Measurements from ENCODE around the gene TMEM247. TPM values are rescaled to one million over a fixed set of nuclear protein-coding genes. Genes with fewer than 3 reads are reported as not detected.

The TMEM247 gene
- total and polyA plus RNA-seq, 4 donors: not detected

GRCh38 chr2:46504221-46504620 is 24.9 kb downstream of the TMEM247 start:
- Histone ChIP-seq H3K9ac (ENCODE audit: low read depth in 1 of 2, low read length in 2 of 2) (no peak overlapping the region), H3K4me1 (ENCODE audit: control insufficient read depth in 4 of 4, insufficient read depth in 4 of 4, low read length in 3 of 4) (peaks cover 0 to 7% (median 1%) of the 10 kb centered on the region in 4 donors), H3K27ac (ENCODE audit: low read depth in 1 of 2, low read length in 2 of 2) (no peak overlapping the region), H3K36me3 (ENCODE audit: control insufficient read depth in 4 of 4, insufficient read depth in 3 of 4, low read depth in 1 of 4, low read length in 3 of 4) (no peaks in the 10 kb centered on the region), H3K27me3 (ENCODE audit: control insufficient read depth in 4 of 4, insufficient read depth in 4 of 4, low read length in 3 of 4) (no peaks in the 10 kb centered on the region), H3K9me3 (ENCODE audit: control insufficient read depth in 4 of 4, low read length in 3 of 4) (no peaks in the 10 kb centered on the region), H3K4me3 (ENCODE audit: low read depth in 1 of 3, low read length in 3 of 3) (no peak overlapping the region)
- no peak for TF ChIP-seq ZBTB33 (IDR thresholded peaks at IDR 0.05)
- no peak for DNase-seq (ENCODE audit: low spot score)
- WGBS: 87% methylated on average over 2 of the region's 2 CpGs

- Histone ChIP-seq H3K27me3 (ENCODE audit: control insufficient read depth in 4 of 4, insufficient read depth in 4 of 4, low read length in 3 of 4) (no peaks in the 10 kb centered on the region), H3K9me3 (ENCODE audit: control insufficient read depth in 4 of 4, low read length in 3 of 4) (no peaks in the 10 kb centered on the region), H3K4me3 (ENCODE audit: low read depth in 1 of 3, low read length in 3 of 3) (no peak overlapping the region), H3K36me3 (ENCODE audit: control insufficient read depth in 4 of 4, insufficient read depth in 3 of 4, low read depth in 1 of 4, low read length in 3 of 4) (no peaks in the 10 kb centered on the region), H3K9ac (ENCODE audit: low read depth in 1 of 2, low read length in 2 of 2) (no peak overlapping the region), H3K27ac (ENCODE audit: low read depth in 1 of 2, low read length in 2 of 2) (no peak overlapping the region), H3K4me1 (ENCODE audit: control insufficient read depth in 4 of 4, insufficient read depth in 4 of 4, low read length in 3 of 4) (peaks cover 0 to 5% (median 0%) of the 10 kb centered on the region in 4 donors)
- no peak for DNase-seq (ENCODE audit: low spot score)
- TF ChIP-seq NR2F2 (IDR thresholded peaks at IDR 0.05): no peak
- no peak for TF ChIP-seq YY1 (IDR thresholded peaks at IDR 0.05)
- TF ChIP-seq GABPA (IDR thresholded peaks at IDR 0.05 in 1 of 2, conservative IDR thresholded peaks at IDR 0.05 in 1 of 2): no peak
- TF ChIP-seq CTCF (IDR thresholded peaks at IDR 0.05; ENCODE audit: low read depth, low read length, missing input control): no peak
- no peak for TF ChIP-seq REST (IDR thresholded peaks at IDR 0.05)
- TF ChIP-seq MAX (IDR thresholded peaks at IDR 0.05): no peak
- no peak for TF ChIP-seq JUND (IDR thresholded peaks at IDR 0.05)
- 83% methylated on average over 8 of the region's 8 CpGs for WGBS
Measured at GRCh38 chr2:46504685-46505471, 25.5 kb downstream of the TMEM247 start.

GRCh38 chr2:46505472-46505783 is 26.1 kb downstream of the TMEM247 start:
- DNase-seq (ENCODE audit: low spot score): no peak
- H3K4me1 ChIP-seq (ENCODE audit: control insufficient read depth in 4 of 4, insufficient read depth in 4 of 4, low read length in 3 of 4): peaks cover 0 to 1% (median 0%) of the 10 kb centered on the region in 4 donors
- no peak overlapping the region for H3K9ac ChIP-seq (ENCODE audit: low read depth in 1 of 2, low read length in 2 of 2)
- 94% methylated on average over 3 of the region's 3 CpGs for WGBS
- H3K27ac ChIP-seq (ENCODE audit: low read depth in 1 of 2, low read length in 2 of 2): no peak overlapping the region
- no peaks in the 10 kb centered on the region for H3K9me3 ChIP-seq (ENCODE audit: control insufficient read depth in 4 of 4, low read length in 3 of 4)
- H3K36me3 ChIP-seq (ENCODE audit: control insufficient read depth in 4 of 4, insufficient read depth in 3 of 4, low read depth in 1 of 4, low read length in 3 of 4): no peaks in the 10 kb centered on the region
- TF ChIP-seq CTCF (IDR thresholded peaks at IDR 0.05; ENCODE audit: low read depth, low read length, missing input control) (no peak), YY1 (IDR thresholded peaks at IDR 0.05) (no peak), FOXA1 (IDR thresholded peaks at IDR 0.05) (no peak), GABPA (IDR thresholded peaks at IDR 0.05 in 1 of 2, conservative IDR thresholded peaks at IDR 0.05 in 1 of 2) (no peak), TAF1 (conservative IDR thresholded peaks at IDR 0.05) (no peak), HNF4A (conservative IDR thresholded peaks at IDR 0.05) (no peak), ZBTB33 (IDR thresholded peaks at IDR 0.05) (no peak)
- no peak overlapping the region for H3K4me3 ChIP-seq (ENCODE audit: low read depth in 1 of 3, low read length in 3 of 3)
- H3K27me3 ChIP-seq (ENCODE audit: control insufficient read depth in 4 of 4, insufficient read depth in 4 of 4, low read length in 3 of 4): no peaks in the 10 kb centered on the region
